Trophoblast cell (in vitro differentiated cells and primary cell): Measurements from ENCODE around the gene APPBP2.
A peak's percentile ranks its signal among the peaks of the same experiment; 100 is the strongest.

Experiments used
- DNase-seq, 2 donors: peaks; one replicate each; pipeline ENCODE4 v3.0.0-alpha.2; 2016
- H2AFZ ChIP-seq: 2 replicates; pipeline ENCODE4 v1.6.1; 2013; ENCODE audit warnings: low read length, moderate library complexity, mild to moderate bottlenecking; ENCODE audit not compliant: insufficient read depth, poor library complexity
- H2AK5ac ChIP-seq: 2 replicates; pipeline ENCODE4 v1.6.1; 2013; ENCODE audit warnings: mild to moderate bottlenecking, low read length
- H2BK120ac ChIP-seq: 2 replicates; pipeline ENCODE4 v1.6.1; 2013; ENCODE audit warnings: low read length, mild to moderate bottlenecking, moderate library complexity; ENCODE audit not compliant: insufficient read depth, poor library complexity
- H2BK12ac ChIP-seq: 2 replicates; pipeline ENCODE4 v1.6.1; 2013; ENCODE audit warnings: mild to moderate bottlenecking, low read length, moderate library complexity
- H2BK5ac ChIP-seq: 2 replicates; pipeline ENCODE4 v1.6.1; 2013; ENCODE audit warnings: low read length, low read depth, moderate library complexity, mild to moderate bottlenecking; ENCODE audit not compliant: poor library complexity
- H3K14ac ChIP-seq: 2 replicates; pipeline ENCODE4 v1.6.1; 2013; ENCODE audit warnings: mild to moderate bottlenecking, low read length
- H3K18ac ChIP-seq: 2 replicates; pipeline ENCODE4 v1.6.1; 2013; ENCODE audit warnings: mild to moderate bottlenecking, low read length
- H3K23ac ChIP-seq: 2 replicates; pipeline ENCODE4 v1.6.1; 2013; ENCODE audit warnings: low read length
- H3K27ac ChIP-seq: 2 replicates; pipeline ENCODE4 v1.5.1; 2013; ENCODE audit warnings: low read depth, mild to moderate bottlenecking, inconsistent platforms, low read length, moderate library complexity
- H3K27me3 ChIP-seq: 2 replicates; pipeline ENCODE4 v1.6.1; 2013; ENCODE audit warnings: inconsistent platforms, mild to moderate bottlenecking, low read length, moderate library complexity; ENCODE audit not compliant: insufficient read depth
- H3K36me3 ChIP-seq, 2 experiments: 1 replicate in 1 of 2; 2 replicates in 1 of 2; pipeline ENCODE4 v1.6.1; 2013; ENCODE audit warnings: low read length in 2 of 2, mild to moderate bottlenecking in 2 of 2, moderate library complexity in 1 of 2; ENCODE audit not compliant: insufficient read depth in 2 of 2, control insufficient read depth in 1 of 2
- H3K4ac ChIP-seq: 2 replicates; pipeline ENCODE4 v1.6.1; 2013; ENCODE audit warnings: low read depth, mild to moderate bottlenecking, low read length, moderate library complexity
- H3K4me1 ChIP-seq, 2 experiments: 1 replicate in 1 of 2; 2 replicates in 1 of 2; pipeline ENCODE4 v1.6.1; 2013; ENCODE audit warnings: low read length in 2 of 2, mild to moderate bottlenecking in 2 of 2, moderate library complexity in 1 of 2; ENCODE audit not compliant: insufficient read depth in 2 of 2, control insufficient read depth in 1 of 2
- H3K4me2 ChIP-seq: 2 replicates; pipeline ENCODE4 v1.6.1; 2013; ENCODE audit warnings: inconsistent platforms, mild to moderate bottlenecking, low read length, moderate library complexity
- H3K4me3 ChIP-seq: 2 replicates; pipeline ENCODE4 v1.5.1; 2013; ENCODE audit warnings: mild to moderate bottlenecking, low read depth, low read length, inconsistent platforms
- H3K79me1 ChIP-seq: one replicate; pipeline ENCODE4 v1.6.1; 2013; ENCODE audit warnings: low read length
- H3K79me2 ChIP-seq: 2 replicates; pipeline ENCODE4 v1.6.1; 2013; ENCODE audit warnings: low read length, mild to moderate bottlenecking; ENCODE audit not compliant: control insufficient read depth, insufficient read depth, poor library complexity
- H3K9ac ChIP-seq: 2 replicates; pipeline ENCODE4 v1.6.1; 2013; ENCODE audit warnings: mild to moderate bottlenecking, low read length
- H3K9me3 ChIP-seq: 2 replicates; pipeline ENCODE4 v1.6.1; 2013; ENCODE audit warnings: low read depth, mild to moderate bottlenecking, control low read depth, inconsistent platforms, low read length; ENCODE audit not compliant: insufficient read depth
- H4K12ac ChIP-seq: 2 replicates; pipeline ENCODE4 v1.6.1; 2013; ENCODE audit warnings: low read depth, mild to moderate bottlenecking, low read length, moderate library complexity
- H4K8ac ChIP-seq: 2 replicates; pipeline ENCODE4 v1.6.1; 2013; ENCODE audit warnings: low read depth, mild to moderate bottlenecking, low read length, moderate library complexity
- H4K91ac ChIP-seq: one replicate; pipeline ENCODE4 v1.6.1; 2013; ENCODE audit warnings: low read depth, mild to moderate bottlenecking, low read length, moderate library complexity
- WGBS: extraction: QIAGEN DNeasy Blood & Tissue Kit; methylation state at CpG from one replicate; pipeline ENCODE4 v1.1.7; 2013; ENCODE audit warnings: missing lambda C conversion rate; ENCODE audit not compliant: insufficient read length, insufficient coverage; ENCODE audit errors: extremely low coverage; 5-methylcytosine and 5-hydroxymethylcytosine counted together

The APPBP2 gene

DNA sequence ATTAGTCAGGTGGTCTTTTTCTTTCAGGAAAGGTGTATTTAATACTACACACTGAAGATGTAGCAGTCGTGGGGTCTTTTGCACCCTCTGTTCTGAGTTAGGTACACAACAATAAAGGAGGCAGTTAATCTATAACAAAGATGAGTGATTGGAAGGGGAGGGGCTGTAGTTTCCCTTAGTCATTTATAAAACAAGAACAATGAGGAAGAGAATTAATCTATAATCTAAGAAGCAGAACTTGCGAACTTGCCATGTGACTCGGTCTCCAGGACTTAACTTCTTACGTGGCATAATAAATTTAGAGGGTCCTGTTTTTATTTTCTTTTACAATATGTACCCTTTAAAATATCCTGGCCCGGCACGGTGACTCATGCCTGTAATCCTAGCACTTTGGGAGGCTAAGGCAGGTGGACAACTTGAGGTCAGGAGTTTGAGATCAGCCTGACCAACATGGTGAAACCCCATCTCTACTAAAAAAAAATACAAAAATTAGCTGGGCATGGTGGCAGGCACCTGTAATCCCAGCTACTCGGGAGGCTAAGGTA, 8.6 kb upstream of the APPBP2 start:
- H3K27ac ChIP-seq, result no peak overlapping the region
- DNase-seq, result no peak
- H3K23ac ChIP-seq, result no peak overlapping the region
- H2BK120ac ChIP-seq, result no peak overlapping the region
- peaks cover 1 to 3% of the 10 kb centered on the region in 2 experiments for H3K4me1 ChIP-seq
- peaks cover 4% of the 10 kb centered on the region for H3K79me1 ChIP-seq
- no peak overlapping the region for H3K4me3 ChIP-seq
- WGBS, result no CpG with 5 or more reads among the region's 7 CpGs
- no peaks in the 10 kb centered on the region for H3K27me3 ChIP-seq
- H2BK12ac ChIP-seq, result no peak overlapping the region
- no peak overlapping the region for H3K14ac ChIP-seq
- H3K18ac ChIP-seq, result no peak overlapping the region
- no peaks in the 10 kb centered on the region for H3K79me2 ChIP-seq
- H3K9ac ChIP-seq, result no peak overlapping the region
- H4K12ac ChIP-seq, result no peak overlapping the region
- H2AFZ ChIP-seq, result no peak overlapping the region
- H3K9me3 ChIP-seq, result no peaks in the 10 kb centered on the region
- H3K4ac ChIP-seq, result no peak overlapping the region
- no peak overlapping the region for H2AK5ac ChIP-seq
- H3K4me2 ChIP-seq, result no peak overlapping the region
- H2BK5ac ChIP-seq, result no peak overlapping the region
- H3K36me3 ChIP-seq, result no peaks in the 10 kb centered on the region
- no peak overlapping the region for H4K91ac ChIP-seq
- no peak overlapping the region for H4K8ac ChIP-seq

DNA sequence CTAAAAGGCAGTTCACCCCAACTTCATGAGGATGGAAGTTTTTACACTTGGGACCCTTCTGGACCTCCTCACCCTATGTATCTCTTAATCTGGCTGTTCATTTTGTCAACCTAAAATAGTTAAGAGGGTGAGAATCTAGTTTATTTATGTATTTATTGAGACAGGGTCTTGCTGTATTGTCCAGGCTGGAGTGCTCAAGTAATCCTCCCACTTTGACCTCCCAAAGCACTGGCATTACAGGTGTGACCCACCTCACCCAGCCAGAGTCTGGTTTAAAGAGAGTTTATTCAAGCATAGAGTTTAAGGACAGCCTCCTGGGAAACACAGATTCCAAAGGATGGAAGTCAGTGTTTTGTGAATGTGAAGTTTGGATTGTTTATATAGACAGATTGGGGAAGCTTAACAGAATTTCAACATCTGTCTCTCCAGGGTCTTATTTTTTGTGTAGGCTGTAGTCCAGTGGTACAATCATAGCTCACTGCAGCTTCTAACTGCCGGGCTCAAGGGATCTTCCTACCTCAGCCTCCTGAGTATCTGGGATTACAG, 8.0 kb upstream of the APPBP2 start:
- Histone ChIP-seq H3K9me3 (no peaks in the 10 kb centered on the region), H3K9ac (no peak overlapping the region), H3K27ac (no peak overlapping the region), H3K79me1 (peaks cover 6% of the 10 kb centered on the region), H3K23ac (no peak overlapping the region), H4K12ac (no peak overlapping the region), H3K79me2 (no peaks in the 10 kb centered on the region), H3K4me3 (no peak overlapping the region), H3K14ac (no peak overlapping the region), H3K27me3 (no peaks in the 10 kb centered on the region), H2BK120ac (no peak overlapping the region), H3K4me1 (peaks cover 4 to 5% of the 10 kb centered on the region in 2 experiments), H4K8ac (no peak overlapping the region), H3K4ac (no peak overlapping the region), H3K18ac (no peak overlapping the region), H2AK5ac (no peak overlapping the region), H3K4me2 (no peak overlapping the region), H4K91ac (no peak overlapping the region), H2BK12ac (no peak overlapping the region), H3K36me3 (no peaks in the 10 kb centered on the region), H2BK5ac (no peak overlapping the region), H2AFZ (no peak overlapping the region)
- no peak for DNase-seq
- WGBS, result no CpG with 5 or more reads among the region's 1 CpG

DNA sequence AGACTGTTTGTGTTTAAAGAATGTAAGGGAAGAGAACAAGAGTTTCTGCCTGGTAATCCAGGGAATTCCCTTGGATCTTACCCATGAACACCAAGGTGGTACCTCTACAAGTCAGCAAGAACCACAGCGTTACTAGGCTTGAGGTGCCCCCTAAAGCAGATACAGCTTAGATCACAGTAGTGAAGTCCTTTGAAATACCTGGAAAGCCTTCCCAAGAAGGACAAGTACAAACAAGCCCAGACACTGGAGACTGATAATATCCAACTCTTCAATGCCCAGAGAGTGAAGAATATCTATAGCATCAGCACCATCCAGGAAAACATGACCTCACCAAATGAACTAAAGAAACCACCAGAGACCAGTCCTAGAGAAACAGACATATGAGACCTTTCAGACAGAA, 3.8 kb upstream of the APPBP2 start:
- WGBS, result no CpG with 5 or more reads among the region's 1 CpG
- Histone ChIP-seq H2BK5ac (peak overlapping the region; percentile 77), H3K79me2 (peaks cover 12% of the 10 kb centered on the region)

DNA sequence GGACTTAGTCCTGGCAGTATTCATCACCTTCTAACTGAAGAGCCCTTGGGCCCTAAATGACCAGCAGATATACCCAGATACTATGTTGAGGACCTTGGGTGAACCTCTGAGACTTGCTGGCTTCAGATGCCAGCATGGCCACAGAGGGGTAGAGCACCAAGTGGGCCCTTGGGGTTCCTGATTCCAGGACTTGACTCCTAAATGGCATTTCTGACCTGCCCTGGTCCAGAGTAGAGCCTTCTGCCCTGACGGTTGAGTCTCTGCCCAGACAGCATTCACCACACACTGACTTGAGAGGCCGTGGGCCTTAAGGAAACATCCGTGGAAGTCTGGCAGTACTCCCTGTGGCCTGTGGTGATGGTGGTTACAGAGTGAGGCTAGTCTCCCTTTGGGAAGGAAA, 2.8 kb upstream of the APPBP2 start:
- Histone ChIP-seq H2BK5ac (no peak overlapping the region), H4K8ac (no peak overlapping the region), H3K4me2 (no peak overlapping the region), H2BK120ac (peak overlapping the region; percentile 4), H3K9ac (no peak overlapping the region), H2AK5ac (no peak overlapping the region), H3K18ac (peak overlapping the region; percentile 55), H2BK12ac (peak overlapping the region; percentile 34), H3K4me1 (peaks cover 4 to 7% of the 10 kb centered on the region in 2 experiments), H4K91ac (peak overlapping the region; percentile 41), H3K4me3 (no peak overlapping the region), H3K4ac (no peak overlapping the region), H3K27ac (peak overlapping the region; percentile 81), H3K23ac (no peak overlapping the region), H3K79me1 (peaks cover 21% of the 10 kb centered on the region), H3K27me3 (no peaks in the 10 kb centered on the region), H3K36me3 (no peaks in the 10 kb centered on the region), H3K9me3 (no peaks in the 10 kb centered on the region), H4K12ac (no peak overlapping the region), H2AFZ (no peak overlapping the region), H3K14ac (peak overlapping the region; percentile 29), H3K79me2 (peaks cover 14% of the 10 kb centered on the region)
- no CpG with 5 or more reads among the region's 3 CpGs for WGBS
- DNase-seq, result no peak

More for the DNA sequence above, 3.8 kb upstream of the APPBP2 start:
- Histone ChIP-seq H4K12ac (no peak overlapping the region), H4K8ac (no peak overlapping the region), H3K4ac (no peak overlapping the region), H3K79me1 (peaks cover 21% of the 10 kb centered on the region), H3K18ac (peak overlapping the region; percentile 50), H3K36me3 (no peaks in the 10 kb centered on the region), H3K9me3 (no peaks in the 10 kb centered on the region), H2AK5ac (no peak overlapping the region), H2BK12ac (no peak overlapping the region), H3K4me3 (no peak overlapping the region), H2BK120ac (peak overlapping the region; percentile 55), H4K91ac (peak overlapping the region; percentile 41), H3K14ac (peak overlapping the region; percentile 48), H2AFZ (no peak overlapping the region), H3K23ac (no peak overlapping the region), H3K4me2 (no peak overlapping the region), H3K27ac (peak overlapping the region; percentile 81), H3K27me3 (no peaks in the 10 kb centered on the region), H3K9ac (no peak overlapping the region), H3K4me1 (peaks cover 4 to 7% of the 10 kb centered on the region in 2 experiments)
- DNase-seq, result no peak
